Testis (tissue), 2 donors: ENCODE measurements around the gene WIPF3.
"Not testable (repeated sequence)": the region's sequence is repeated elsewhere in the genome, so short reads cannot be mapped to it uniquely, and the experiment has no call there.

Source experiments
- POLR2A ChIP-seq: fragments of 450-650 bp; IDR thresholded peaks from one replicate; pipeline ENCODE4 v1.6.1; 2017; ENCODE audit warnings: antibody characterized with exemption, mild to moderate bottlenecking, moderate library complexity
- TF ChIP-seq, protein P1 (sequence below), 3 experiments: fragments of 450-650 bp in 2 of 3; fragments of 200-600 bp in 1 of 3; sonication (generic) in 1 of 3; IDR thresholded peaks; one replicate each; pipeline ENCODE4 v1.5.1; 2016 to 2019; ENCODE audit warnings: antibody characterized with exemption in 3 of 3, mild to moderate bottlenecking in 2 of 3, moderate library complexity in 1 of 3

DNA sequence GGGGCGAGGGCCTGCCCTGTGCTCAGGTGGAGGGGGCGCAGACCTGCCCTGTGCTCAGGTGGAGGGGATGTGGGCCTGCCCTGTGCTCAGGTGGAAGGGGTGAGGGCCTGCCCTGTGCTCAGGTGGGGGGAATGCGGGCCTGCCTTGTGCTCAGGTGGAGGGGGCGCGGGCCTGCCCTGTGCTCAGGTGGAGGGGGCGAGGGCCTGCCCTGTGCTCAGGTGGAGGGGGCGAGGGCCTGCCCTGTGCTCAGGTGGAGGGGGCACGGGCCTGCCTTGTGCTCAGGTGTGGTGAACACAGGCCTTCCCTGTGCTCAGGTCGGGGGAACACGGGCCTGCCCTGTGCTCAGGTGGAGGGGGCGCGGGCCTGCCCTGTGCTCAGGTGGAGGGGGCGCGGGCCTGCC, 84.5 kb downstream of the WIPF3 start:
- not testable (repeated sequence) for TF ChIP-seq POLR2A
- TF ChIP-seq, protein P1, sequence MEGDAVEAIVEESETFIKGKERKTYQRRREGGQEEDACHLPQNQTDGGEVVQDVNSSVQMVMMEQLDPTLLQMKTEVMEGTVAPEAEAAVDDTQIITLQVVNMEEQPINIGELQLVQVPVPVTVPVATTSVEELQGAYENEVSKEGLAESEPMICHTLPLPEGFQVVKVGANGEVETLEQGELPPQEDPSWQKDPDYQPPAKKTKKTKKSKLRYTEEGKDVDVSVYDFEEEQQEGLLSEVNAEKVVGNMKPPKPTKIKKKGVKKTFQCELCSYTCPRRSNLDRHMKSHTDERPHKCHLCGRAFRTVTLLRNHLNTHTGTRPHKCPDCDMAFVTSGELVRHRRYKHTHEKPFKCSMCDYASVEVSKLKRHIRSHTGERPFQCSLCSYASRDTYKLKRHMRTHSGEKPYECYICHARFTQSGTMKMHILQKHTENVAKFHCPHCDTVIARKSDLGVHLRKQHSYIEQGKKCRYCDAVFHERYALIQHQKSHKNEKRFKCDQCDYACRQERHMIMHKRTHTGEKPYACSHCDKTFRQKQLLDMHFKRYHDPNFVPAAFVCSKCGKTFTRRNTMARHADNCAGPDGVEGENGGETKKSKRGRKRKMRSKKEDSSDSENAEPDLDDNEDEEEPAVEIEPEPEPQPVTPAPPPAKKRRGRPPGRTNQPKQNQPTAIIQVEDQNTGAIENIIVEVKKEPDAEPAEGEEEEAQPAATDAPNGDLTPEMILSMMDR (IDR thresholded peaks at IDR 0.05) = not testable (repeated sequence)
